ENCODE results near the gene DGKH.

Gene DGKH

DNA sequence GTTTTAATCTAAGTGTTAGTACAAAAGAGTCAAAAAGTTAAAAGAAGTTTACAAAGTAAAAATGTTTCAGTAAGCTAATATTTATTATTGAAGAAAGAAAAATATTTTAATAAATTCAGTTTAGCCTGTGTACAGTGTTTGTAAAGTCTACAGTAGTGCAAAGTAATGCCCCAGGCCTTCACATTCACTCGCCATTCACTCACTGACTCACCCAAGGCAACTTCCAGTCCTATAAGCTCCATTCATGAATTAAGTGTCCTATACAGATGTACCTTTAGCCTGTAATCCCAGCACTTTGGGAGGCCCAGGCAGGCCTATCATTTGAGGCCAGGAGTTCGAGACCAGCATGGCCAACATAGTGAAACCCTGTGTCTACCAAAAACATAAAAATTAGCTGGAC is 199.4 kb downstream of the DGKH start:
- DNase-seq (ENCODE audit: low read depth in 2 of 2) = no peak
- TF ChIP-seq, protein P1, sequence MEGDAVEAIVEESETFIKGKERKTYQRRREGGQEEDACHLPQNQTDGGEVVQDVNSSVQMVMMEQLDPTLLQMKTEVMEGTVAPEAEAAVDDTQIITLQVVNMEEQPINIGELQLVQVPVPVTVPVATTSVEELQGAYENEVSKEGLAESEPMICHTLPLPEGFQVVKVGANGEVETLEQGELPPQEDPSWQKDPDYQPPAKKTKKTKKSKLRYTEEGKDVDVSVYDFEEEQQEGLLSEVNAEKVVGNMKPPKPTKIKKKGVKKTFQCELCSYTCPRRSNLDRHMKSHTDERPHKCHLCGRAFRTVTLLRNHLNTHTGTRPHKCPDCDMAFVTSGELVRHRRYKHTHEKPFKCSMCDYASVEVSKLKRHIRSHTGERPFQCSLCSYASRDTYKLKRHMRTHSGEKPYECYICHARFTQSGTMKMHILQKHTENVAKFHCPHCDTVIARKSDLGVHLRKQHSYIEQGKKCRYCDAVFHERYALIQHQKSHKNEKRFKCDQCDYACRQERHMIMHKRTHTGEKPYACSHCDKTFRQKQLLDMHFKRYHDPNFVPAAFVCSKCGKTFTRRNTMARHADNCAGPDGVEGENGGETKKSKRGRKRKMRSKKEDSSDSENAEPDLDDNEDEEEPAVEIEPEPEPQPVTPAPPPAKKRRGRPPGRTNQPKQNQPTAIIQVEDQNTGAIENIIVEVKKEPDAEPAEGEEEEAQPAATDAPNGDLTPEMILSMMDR (IDR thresholded peaks at IDR 0.05; ENCODE audit: low read depth, low read length) = no peak
- H3K4me3 ChIP-seq (replicated peaks in 1 of 2; ENCODE audit: low read depth in 2 of 2, low read length in 2 of 2) = no peak overlapping the region

DNA sequence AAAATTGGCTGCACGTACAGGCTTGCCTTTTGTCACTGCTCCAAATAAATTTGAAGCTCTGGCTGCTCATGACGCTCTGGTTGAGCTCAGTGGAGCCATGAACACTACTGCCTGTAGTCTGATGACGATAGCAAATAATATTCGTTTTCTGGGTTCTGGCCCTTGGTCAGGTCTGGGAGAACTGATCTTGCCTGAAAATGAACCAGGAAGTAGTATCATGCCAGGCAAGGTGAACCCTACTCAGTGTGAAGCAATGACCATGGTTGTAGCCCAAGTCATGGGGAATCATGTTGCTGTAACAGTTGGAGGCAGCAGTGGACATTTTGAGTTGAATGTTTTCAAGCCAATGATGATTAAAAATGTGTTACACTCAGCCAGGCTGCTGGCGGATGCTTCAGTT is 207.4 kb downstream of the DGKH start:
- H3K4me3 ChIP-seq (replicated peaks in 1 of 2; ENCODE audit: low read depth in 2 of 2, low read length in 2 of 2) = no peak overlapping the region
- DNase-seq (ENCODE audit: low read depth in 2 of 2) = peak in 1 of 2 donors; percentile 29
- TF ChIP-seq, protein P1 (IDR thresholded peaks at IDR 0.05; ENCODE audit: low read depth, low read length) = no peak

DNA sequence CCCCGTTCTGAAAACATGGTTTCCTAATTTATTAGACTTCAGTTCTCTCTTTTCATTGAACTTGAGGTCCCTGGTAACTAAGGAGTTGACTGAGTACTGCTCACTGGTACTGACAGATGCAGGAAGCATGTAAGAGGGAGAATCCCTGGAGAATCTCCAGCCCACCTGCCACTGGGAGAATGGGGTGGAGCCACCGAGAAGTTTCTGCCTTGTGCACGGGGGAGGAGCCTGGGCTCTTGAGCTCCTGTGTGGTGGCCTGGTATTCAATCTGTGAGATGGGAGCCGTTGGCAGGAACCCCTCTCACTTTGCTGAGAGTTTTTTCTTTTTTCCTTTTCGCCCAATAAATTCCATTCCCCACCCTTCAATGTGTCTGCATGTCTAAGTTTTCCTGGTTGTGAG is 210.3 kb downstream of the DGKH start:
- no peak for DNase-seq (ENCODE audit: low read depth in 2 of 2)
- TF ChIP-seq, protein P1 (IDR thresholded peaks at IDR 0.05; ENCODE audit: low read depth, low read length) = no peak
- no peak overlapping the region for H3K4me3 ChIP-seq (replicated peaks in 1 of 2; ENCODE audit: low read depth in 2 of 2, low read length in 2 of 2)

DNA sequence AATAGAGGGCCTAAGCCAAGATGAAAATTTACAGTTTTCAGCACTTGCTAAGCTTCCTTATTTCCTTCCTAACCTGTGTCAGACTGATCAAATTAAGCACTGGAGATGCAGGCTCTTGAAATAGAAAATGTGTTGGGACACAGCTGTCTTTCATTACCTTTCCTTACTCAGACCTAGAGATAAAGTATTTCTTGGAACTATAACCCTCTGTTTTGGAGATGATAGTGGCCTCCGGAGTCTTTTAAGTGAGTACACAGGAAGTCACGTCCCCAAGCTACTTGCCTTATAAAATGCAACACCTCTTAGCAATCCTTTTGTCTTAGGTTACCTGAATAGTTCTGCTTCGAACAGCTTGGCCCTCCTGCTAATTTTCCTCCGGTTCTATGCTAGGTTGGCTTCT is 211.1 kb downstream of the DGKH start:
- TF ChIP-seq, protein P1 (IDR thresholded peaks at IDR 0.05; ENCODE audit: low read depth, low read length) = no peak
- DNase-seq (ENCODE audit: low read depth in 2 of 2) = no peak
- H3K4me3 ChIP-seq (replicated peaks in 1 of 2; ENCODE audit: low read depth in 2 of 2, low read length in 2 of 2) = no peak overlapping the region

DNA sequence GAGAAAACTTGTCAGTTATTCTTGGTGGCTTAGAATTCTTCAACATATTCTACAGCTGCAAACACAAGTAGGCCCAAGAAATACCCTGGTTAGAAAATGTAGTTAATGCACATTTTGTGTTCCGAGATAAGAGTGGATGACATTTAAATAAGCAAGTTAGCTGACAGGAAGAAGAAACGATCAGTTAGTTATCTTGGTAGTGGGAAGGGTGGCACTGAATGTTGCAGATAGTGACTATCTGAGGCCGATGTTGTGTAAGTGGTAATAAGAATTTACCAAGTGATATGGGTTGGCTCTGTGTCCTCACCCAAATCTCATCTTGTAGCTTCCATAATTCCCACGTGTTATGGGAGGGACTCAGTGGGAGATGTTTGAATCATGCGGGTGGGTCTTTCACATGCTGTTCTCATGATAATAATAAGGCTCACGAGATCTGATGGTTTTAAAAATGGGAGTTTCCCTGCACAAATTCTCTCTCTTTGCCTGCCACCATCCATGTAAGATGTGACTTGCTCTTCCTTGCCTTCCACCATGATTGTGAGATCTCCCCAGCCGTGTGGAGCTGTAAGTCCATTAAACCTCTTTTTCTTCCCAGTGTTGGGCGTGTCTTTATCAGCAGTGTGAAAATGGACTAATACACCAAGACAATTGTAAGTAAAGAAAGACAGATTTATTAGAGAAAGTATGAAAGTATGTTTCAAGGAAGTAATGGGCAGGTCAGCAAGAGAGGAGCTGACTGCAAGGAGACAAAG is 212.6 kb downstream of the DGKH start:
- no peak overlapping the region for H3K4me3 ChIP-seq (replicated peaks in 1 of 2; ENCODE audit: low read depth in 2 of 2, low read length in 2 of 2)
- TF ChIP-seq, protein P1 (IDR thresholded peaks at IDR 0.05; ENCODE audit: low read depth, low read length) = no peak
- no peak for DNase-seq (ENCODE audit: low read depth in 2 of 2)

DNA sequence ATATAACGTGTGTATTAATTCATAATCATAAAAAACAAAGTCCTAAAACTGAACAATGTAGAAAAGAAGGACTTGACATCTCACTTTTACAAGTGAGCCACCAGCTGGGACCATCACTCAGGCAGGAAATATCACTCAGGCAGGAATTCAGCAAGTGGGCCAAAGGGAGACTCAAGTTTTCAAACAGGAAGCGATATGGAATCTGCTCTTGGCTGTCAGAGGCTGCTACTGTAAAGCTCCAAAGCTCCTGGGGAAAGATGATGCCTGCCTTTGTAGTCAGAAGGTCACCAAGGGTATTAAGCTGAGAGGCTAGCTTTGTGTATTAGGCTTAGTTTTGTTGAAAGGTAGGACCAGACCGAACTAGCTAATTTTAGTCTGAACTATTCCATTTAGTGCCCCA is 218.0 kb downstream of the DGKH start:
- TF ChIP-seq, protein P1 (IDR thresholded peaks at IDR 0.05; ENCODE audit: low read depth, low read length) = no peak
- peak; percentile 67 to 78 for DNase-seq (ENCODE audit: low read depth in 2 of 2)
- H3K4me3 ChIP-seq (replicated peaks in 1 of 2; ENCODE audit: low read depth in 2 of 2, low read length in 2 of 2) = no peak overlapping the region
